HG03439 (cell line): Measurements from ENCODE around the gene STT3A.

Source experiments
- ATAC-seq: cut with Tn5 transposase; IDR thresholded peaks from one replicate; pipeline ENCODE4 v1.9.1; 2021; ENCODE audit warnings: mild to moderate bottlenecking, moderate library complexity; ENCODE audit not compliant: unreplicated experiment

STT3A gene

DNA sequence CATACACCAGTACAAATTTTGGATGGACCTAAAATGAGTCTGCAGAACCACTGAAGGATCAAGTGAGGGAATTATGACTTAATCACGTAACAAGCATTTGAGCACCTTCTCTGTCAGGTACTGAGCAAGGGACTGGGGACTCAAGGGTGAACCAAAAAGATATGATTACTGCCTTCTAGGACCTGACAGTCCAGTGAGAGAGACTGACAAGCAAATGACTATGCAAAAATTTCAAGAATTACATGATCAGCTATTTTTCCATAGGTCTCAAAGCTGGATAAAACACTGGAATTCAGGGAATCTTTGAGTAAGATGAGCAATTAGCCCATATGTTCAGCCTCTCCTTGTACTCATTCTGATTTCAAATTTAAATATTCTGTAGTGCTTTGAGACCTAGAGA is 5.2 kb upstream of the STT3A start:
- no peak for ATAC-seq

DNA sequence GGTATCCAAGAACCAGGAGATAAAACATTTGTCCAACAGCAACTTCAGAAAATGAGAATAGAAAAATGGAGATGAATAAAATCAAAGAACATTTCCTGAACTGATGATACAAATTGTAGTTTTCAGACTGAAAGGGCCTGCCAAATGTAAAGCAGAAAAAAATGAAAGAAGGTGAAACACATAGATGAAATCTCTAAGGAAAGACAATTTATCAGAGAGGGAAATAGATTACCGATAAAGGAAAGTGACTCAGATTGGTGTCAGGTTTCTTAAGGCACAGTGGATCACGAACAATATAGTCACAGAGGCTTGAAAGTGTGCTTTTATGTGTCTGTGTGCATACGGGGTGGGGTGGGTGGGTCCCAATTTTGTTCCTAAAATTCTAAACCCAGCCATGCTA is 4.1 kb upstream of the STT3A start:
- no peak for ATAC-seq

DNA sequence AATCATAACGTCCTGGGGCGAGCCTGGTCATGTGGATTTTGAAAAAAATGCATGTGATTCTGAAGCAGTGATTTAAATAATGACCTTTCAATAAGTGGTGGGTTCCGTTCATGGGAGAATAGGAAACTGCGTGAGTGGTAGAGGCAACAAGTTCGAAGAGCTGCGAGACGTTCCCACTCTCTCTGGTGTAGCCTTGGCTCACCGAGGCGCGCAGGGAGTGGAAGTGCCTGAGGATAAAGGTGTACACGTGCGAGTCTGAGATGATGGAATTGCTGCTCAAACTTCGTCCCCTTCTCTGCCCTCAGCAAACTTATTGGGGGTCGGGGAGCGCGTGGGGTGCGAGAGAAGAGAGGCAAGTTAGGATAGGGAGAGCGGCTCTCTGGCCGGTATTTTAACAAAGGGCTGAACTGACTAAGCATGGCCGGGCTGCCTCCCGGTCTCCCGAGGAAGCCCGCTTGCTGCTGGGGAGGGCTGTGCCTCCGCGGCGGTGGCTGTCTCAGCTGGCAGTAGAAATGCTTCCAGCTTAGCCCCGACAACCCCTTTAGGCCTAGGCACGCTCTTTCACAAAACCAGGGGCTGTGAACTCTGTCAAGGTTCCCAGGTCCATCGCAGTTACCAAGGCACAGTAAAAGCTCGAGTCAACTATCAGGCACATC is 875 bp upstream of the STT3A start:
- ATAC-seq: peak; percentile 21

DNA sequence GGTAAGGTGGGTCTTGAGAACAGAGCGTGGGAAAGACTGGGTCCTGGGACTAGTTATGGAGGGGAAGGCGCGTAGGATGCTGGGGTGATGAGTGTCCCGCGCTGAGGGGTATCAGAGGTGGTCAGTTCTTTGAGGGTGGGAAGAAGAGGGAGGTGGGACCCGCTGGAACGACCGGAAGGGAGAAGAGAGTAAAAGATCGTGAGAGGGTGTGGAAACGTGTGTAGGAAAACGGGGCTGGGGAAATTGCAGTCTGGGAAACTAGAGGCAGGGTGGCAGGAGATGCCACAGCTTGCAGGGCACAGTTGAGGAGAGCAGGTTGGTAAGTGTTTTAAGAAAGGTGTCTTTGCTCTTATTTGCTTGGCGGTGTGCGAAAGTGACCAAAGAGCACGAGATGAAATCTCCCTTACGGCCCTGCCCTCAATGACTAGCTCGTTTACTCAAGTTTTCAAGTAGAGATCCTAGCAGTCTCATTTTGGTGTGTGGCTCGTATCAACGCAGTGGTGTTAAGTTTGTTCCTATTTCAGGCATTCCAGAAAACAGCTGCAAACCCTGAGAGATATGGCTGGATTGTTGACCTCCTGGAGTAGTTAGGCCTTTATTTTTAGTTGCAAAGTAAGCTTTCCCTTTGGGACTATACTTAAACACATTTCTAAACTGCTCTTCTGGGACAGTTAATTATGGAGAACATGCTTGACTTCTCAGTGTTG is 615 bp downstream of the STT3A start:
- ATAC-seq: no peak

DNA sequence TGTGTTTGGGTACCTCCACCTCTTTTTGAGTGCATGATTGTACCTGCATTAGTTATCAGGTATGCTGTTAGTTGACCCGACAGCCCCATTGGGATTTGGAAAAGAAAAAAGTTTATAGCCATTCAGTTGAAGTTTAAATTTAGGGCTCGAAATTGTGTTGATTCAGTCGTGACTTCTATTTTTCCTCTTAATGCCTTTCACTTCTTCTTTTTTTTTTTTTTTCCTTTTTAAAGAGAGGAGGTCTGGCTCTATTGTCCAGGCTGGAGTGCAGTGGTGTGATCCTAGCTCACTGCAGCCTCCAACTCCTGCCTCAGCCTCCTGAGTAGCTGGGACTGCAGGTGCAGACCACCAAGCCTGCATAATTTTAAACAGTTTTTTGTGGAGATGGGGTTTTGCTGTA is 2.3 kb downstream of the STT3A start:
- ATAC-seq: no peak

DNA sequence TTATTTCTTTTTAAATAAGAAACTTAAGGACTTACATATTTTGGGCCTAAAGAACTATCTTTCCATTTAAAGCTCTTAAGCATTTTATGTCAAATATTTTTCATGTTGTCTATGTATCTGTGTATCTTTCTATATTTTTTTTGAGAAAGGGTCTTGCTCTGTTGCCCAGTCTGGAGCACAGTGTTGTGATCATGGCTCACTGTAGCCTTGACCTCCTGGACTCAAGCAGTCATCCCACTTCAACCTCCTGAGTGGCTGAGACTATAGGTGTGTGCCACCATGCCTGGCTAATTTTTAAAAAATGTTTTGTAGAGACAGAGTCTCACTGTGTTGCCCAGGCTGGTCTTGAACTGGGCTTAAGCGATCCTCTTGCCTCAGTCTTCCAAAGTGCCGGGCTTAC is 8.0 kb downstream of the STT3A start:
- no peak for ATAC-seq

DNA sequence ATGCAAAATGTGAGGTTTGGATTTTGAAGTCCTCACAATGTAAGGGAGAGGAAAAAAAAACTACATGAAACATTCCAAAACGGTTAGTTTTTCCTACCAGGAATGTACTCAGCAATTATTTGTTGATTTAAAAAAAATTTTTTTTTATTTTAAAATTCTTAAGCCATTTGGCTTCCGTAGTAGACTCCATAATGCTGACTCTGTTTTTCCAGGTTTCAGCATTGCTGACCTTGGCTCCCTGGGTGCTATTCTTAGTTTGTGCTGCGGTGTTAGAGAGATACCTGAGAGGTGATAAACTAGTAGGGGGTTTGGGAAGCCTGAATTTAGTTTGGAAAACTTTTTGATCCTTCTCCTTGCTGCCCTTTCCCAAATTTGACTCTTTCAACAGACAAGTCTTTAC is 10.6 kb downstream of the STT3A start:
- no peak for ATAC-seq

DNA sequence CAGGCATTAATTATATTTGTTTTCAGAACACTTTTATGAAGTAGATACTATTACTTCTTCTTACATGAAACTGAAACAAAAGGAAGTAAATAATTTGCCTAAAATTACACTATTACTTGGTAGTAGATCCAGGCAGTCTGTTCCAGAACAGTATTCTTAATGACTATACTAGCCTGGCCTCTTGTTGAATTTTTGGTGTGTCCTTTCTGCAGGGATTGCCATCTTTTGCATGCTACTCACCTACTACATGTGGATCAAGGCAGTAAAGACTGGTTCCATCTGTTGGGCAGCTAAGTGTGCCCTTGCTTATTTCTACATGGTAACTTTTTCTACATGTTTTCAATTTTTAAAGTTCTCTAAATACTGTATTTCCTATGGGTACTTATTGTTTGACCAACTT is 12.8 kb downstream of the STT3A start:
- ATAC-seq: no peak

DNA sequence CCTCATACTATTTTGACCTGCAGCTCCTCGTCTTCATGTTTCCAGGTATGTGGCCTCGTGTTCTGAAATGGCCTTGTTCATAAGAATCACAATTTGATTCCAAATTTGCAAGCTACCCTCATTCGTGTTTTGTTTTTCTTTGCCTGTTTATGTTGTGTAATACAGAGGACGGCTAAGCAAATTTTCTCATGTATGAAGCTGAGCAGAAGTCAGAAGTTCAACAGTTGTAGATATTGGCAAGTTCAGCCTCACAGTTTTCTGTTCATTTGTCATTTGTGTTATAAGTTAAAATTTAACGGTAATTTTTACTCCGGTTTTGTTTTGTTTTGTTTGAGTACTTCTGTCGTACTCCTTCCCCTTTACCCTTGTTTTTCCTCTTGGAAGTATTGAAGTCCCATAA is 16.9 kb downstream of the STT3A start:
- no peak for ATAC-seq

DNA sequence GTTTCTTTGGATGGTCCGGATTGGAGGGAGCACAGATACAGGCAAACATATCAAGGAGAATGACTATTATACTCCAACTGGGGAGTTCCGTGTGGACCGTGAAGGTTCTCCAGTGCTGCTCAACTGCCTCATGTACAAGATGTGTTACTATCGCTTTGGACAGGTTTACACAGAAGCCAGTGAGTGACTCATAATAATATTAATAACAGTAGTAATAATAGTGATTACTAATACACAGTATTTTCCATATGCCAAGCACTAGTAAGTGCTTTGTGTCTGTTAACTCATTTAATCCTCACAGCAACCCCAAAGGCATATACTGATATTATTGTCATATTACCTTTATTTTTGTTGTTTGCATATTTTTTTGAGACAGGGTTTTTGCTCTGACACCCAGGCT is 25.7 kb downstream of the STT3A start:
- no peak for ATAC-seq

DNA sequence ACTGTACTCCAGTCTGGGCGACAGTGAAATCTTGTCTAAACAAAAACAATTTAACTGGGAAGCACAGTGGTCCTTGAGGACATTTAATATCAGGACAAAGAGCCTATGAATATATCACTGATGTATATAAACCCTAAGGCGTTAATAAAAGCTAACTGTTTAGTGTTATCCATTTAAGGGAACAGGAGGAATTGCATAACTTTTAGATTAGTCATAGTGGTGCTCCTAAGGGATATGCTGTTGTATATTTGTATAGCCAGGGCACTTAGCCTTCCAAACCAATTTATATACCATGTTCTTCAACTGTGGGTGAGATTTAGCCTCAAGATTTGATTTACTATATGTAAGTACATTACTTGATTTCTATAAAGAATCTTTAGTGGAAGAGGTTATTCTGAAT is 29.3 kb downstream of the STT3A start:
- ATAC-seq: no peak

DNA sequence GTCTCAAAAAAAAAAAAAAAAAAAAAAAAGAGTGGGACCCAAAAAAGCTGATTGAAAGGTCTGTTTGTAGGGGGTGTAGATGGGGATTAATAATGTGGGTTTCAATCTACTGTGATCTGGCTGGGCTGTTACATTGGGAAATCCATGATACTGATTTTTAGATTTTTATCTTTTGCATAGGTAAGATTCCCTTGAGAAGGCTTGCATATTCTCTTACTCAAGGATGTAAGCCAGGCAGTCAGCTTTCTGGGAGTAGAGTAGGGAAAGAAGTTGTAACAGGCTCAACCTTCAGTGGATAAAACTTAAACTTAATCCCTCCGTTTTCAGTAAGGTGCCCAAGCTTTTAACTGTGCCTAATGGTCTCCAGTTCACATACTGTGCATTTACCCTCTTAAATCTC is 30.4 kb downstream of the STT3A start:
- no peak for ATAC-seq

DNA sequence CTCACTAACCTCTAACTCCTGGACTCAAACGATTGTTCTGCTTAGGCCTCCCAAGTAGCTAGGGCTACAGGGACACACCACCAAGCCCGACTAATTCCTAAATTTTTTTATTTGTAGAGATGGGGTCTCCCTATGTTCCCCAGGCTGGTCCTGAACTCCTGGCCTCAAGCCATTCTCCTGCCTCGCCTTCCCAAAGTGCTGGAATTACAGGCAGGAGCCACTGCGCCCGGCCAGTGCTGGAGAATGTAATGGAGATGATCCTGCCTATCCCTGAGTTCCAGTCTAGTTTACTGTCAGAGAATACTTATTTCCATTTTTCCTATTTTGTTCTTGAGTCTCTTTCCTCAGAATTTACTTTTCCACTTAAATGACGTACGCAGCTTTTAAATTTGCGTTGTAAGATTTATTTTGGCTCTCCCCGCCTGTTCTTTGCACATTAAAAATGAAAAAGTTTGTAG is 32.1 kb downstream of the STT3A start, which contains the start of gene CHEK1:
CHEK1 (plus strand) TSS at position 408 of the 458 bp plus-strand sequence. CDS start 1,606 bp downstream, outside the sequence.
- ATAC-seq: no peak

DNA sequence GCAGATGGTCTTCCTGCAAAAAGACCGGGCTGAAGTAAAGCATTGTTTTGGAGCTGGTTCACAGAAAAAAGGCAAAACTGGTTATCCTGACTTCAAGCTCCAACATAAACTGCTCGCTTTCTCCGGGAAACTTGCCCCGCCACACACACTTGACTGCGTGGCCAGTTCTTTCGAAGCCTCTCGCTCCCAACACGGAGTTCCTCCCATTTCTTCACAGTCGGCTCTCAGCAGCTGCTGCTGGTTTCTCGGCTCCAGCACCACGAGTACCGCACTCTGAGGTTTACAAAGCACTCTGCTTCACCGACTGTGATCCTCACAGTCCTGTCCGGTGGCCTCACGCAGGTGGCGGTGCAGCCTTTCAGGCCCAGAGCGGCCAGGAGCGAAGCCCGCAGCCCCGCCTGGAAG is 32.6 kb downstream of the STT3A start:
- no peak for ATAC-seq

DNA sequence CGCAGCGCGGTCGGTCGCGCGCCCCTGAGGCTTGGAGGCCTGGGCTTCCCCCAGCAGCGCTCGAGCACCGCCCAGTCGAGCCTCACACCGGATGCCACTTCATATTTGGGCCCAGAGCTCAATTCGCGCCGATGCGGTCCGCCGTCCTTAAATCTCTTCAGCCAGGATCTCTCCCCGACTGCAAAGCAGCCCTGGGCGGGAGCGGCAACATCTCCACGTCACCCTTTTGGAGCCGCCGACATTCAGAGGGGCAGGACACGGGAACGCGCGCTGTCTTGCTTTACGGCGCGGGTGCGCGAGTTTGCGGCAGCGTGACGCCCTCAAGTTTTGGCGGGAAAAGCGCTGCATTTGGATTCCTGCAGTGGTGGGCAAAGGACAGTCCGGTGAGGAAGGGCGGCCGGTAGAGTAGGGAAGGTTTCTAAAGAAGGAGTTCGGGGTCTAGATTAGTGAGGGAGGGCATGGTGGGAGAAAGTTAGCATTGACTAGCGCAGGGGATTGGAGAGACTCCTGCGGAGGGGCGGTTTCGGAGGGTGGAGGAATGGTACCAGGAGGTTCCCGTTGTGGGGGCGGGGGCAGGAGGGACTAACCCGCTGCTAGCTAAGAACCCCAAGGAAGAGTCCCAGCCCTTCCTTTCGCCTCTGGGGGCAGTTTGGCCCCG is 33.1 kb downstream of the STT3A start:
- peak; percentile 83 for ATAC-seq

DNA sequence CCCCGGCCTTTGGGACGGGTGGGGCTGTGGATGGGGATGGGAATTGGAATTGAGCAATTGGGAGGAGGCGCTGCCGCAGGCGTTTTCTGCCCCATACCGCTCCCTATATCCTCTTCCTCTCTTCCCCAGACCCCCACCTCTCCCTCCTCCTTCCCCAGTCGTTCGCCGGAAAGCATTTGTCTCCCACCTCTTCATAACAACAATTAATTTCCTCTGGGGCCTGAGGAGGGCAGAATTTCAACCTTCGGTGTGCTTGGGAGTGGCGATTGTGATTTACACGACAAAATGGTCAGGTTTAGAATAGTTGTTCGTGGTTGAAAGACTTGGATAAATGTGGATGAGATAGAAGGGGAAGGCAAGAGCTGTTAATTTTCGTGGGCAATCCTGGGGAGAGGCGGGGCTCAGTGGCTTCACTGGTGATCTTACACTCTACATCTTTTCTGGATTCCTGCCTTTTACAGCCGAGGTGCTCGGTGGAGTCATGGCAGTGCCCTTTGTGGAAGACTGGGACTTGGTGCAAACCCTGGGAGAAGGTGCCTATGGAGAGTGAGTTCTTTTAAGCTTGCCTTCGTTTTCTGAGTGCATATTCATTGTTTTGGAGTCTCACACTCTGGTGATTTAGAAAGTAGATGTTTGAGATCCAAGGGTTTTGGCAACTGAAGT is 33.8 kb downstream of the STT3A start:
- peak; percentile 24 for ATAC-seq

DNA sequence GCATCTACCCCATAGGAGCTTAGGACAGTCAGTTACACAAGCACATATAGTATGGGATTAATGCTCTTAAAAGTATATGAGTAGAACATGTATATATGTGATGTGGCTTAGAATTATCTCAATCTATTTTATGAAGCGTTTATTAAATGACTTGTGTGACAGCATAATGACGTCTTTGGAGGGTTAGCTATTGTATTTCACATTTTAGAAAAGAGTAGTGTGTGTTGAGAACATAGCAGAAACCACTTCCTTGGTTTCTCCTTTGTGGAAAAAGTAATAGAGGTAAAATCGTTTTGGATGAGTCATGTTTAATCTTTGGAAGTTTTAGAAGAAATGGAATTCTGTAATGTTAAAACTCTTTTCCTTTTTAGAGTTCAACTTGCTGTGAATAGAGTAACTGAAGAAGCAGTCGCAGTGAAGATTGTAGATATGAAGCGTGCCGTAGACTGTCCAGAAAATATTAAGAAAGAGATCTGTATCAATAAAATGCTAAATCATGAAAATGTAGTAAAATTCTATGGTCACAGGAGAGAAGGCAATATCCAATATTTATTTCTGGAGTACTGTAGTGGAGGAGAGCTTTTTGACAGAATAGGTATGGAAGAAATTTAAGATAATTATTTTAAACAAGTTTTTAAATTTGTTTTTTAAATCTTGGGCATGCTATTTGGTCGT is 34.7 kb downstream of the STT3A start:
- ATAC-seq: no peak

DNA sequence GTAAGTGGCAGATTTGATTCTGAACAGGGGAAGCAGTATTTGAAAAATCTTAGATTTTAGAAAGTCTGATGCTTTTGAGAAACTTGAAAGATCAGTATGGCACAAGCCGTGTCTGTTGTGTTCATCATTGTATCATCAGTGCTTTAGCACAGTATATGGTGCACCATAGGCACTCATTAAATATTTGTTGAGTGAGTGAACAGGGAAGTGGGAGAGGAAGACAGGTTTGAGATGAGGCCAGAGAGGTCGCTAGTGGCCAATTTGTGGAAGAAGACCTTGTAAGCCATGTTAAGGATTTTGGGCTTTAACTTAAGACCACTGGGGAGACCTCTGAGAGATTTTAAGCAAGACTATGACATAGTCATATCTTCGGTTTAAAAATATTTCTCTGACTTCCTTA is 45.2 kb downstream of the STT3A start:
- no peak for ATAC-seq

DNA sequence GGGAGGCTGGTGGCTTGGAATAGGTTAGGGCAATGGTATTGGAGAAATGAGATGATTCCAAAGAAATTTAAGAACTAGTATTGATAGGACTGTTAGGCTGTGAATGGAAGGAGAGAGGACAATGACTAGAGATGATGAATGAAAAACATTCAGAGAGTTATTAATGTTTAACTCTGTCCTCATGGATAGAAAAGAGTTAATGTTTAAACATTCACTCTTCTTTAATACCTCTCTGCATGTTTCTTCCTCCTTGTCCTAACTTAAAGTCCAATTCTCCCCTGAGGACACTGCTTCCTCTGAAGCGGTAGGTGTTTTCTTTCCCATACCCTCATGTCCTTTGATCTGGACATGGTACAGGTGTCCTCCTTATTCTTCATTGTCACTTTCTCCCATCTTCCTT is 45.7 kb downstream of the STT3A start:
- ATAC-seq: no peak

DNA sequence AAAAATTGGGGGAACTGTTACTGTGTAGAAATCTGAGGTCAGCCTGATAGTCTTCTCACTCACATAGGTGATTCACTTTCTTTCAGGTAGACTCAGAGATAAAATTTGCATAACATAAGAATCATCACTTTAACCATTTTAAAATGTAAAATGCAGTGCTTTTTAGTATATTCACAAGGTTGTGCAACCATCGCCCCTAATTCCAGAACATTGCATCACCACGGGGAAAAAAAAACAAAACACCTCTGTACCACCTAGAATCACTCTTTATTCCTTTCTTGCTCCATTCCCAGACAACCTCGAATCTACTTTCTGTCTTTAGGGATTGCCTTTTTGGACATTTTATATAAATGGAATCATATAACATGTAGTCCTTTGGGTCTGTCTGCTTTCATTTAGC is 53.2 kb downstream of the STT3A start:
- ATAC-seq: no peak
